GM21526 (cell line): ENCODE measurements around the gene KCNH1.

ENCODE experiments used
- ATAC-seq: cut with Tn5 transposase; IDR thresholded peaks from one replicate; pipeline ENCODE4 v1.9.1; 2021; ENCODE audit warnings: moderate library complexity; ENCODE audit not compliant: unreplicated experiment, low FRiP score

The KCNH1 gene

GRCh38 chr1:210629276-210629675, 504.7 kb downstream of the KCNH1 start:
- ATAC-seq = no peak

- ATAC-seq = no peak
These were observed 506.2 kb downstream of the KCNH1 start for GRCh38 chr1:210627755-210628154.
